Prostate gland (tissue), 2 donors: ENCODE measurements around the gene EIF5AL1.
"Not testable (repeated sequence)": the region's sequence is repeated elsewhere in the genome, so short reads cannot be mapped to it uniquely, and the experiment has no call there.

Experiments used
- CTCF ChIP-seq, 4 experiments: fragments of 200-600 bp in 2 of 4; fragments of 450-650 bp in 2 of 4; sonication (generic) in 2 of 4; IDR thresholded peaks; 1 replicate in 3 of 4; 2 replicates in 1 of 4; pipeline ENCODE4 v1.5.1; 2016 to 2019; ENCODE audit warnings: antibody characterized with exemption in 4 of 4, mild to moderate bottlenecking in 2 of 4, moderate library complexity in 2 of 4
- POLR2A ChIP-seq: fragments of 450-650 bp; IDR thresholded peaks from one replicate; pipeline ENCODE4 v1.6.1; 2016; ENCODE audit warnings: antibody characterized with exemption, mild to moderate bottlenecking
- POLR2AphosphoS5 ChIP-seq: sonication (generic); formaldehyde crosslinking; IDR thresholded peaks from one replicate; pipeline ENCODE4 v1.6.1; 2017; ENCODE audit warnings: antibody characterized with exemption

DNA sequence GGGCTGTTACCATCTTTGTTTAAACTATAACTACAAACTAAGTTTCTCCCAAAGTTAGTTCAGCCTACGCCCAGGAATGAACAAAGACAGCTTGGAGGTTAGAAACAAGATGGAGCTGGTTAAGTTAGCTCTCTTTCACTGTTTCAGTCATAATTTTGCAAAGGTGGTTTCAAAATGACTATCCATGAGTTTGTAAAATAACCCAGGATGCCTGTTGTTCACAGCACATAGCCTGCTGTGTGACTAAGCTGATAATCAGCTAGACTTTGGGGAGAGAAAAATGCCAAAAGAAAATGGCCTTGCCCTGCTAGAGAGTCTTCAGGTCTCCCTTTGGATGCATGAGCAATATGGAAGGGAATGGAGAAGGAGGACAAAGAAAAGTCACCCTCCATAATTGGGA lies 28.6 kb downstream of the EIF5AL1 start:
- TF ChIP-seq POLR2A; CTCF (IDR thresholded peaks at IDR 0.05); POLR2AphosphoS5: not testable (repeated sequence)
